Measurements from ENCODE around the gene EID2.

- TF ChIP-seq CTCF (conservative IDR thresholded peaks at IDR 0.05 in 1 of 2, IDR thresholded peaks at IDR 0.05 in 1 of 2; ENCODE audit: low read depth in 1 of 2, low read length in 2 of 2), result no peak
- TF ChIP-seq EZH2 (IDR thresholded peaks at IDR 0.05; ENCODE audit: low read length, missing control alignments), result no peak
Observed at GRCh38 chr19:39588066-39588465, 48.1 kb upstream of the EID2 start.
